BJ (cell line): ENCODE data around the gene TRAF2. TPM values are rescaled to one million over a fixed set of nuclear protein-coding genes. Genes with fewer than 3 reads are reported as not detected.

Experiments
- CTCF ChIA-PET: fragments of 350-600 bp; formaldehyde crosslinking; extraction: SDS; loops from one replicate; lab custom pipeline; 2021; ENCODE audit warnings: antibody characterized with exemption, inconsistent platforms; lab: Yijun Ruan, JAX
- POLR2A ChIA-PET: fragments of 300-600 bp; sonication (Branson Sonifier 250); formaldehyde crosslinking; extraction: SDS; loops from one replicate; lab custom pipeline; 2021; ENCODE audit warnings: antibody characterized with exemption; lab: Charles Lee
- DNase-seq: peaks from one replicate; pipeline ENCODE4 v3.0.0-alpha.2; 2011; ENCODE audit warnings: low read depth
- H3K27me3 ChIP-seq: 2 replicates; pipeline ENCODE4 v1.6.0; 2011; ENCODE audit warnings: low read length; ENCODE audit not compliant: control insufficient read depth, insufficient read depth
- H3K36me3 ChIP-seq: 2 replicates; pipeline ENCODE4 v1.5.1; 2011; ENCODE audit warnings: low read length; ENCODE audit not compliant: control insufficient read depth, insufficient read depth
- H3K4me3 ChIP-seq: 2 replicates; pipeline ENCODE4 v1.5.1; 2011; ENCODE audit warnings: low read depth, mild to moderate bottlenecking, control low read depth, low read length
- CTCF ChIP-seq: IDR thresholded peaks from 2 replicates; pipeline ENCODE4 v1.5.1; 2011; ENCODE audit warnings: low read depth, mild to moderate bottlenecking, control low read depth, inconsistent platforms, low read length, moderate library complexity; ENCODE audit not compliant: insufficient read depth
- polyA plus RNA-seq: library from polyadenylated mRNA; depleted of rRNA; stranded (reverse); fragments of >200 nt; gene quantifications from 2 replicates; pipeline ENCODE4 v1.2.3, GENCODE V29; 2011

TRAF2 gene
- polyA plus RNA-seq, 1 experiment = 13.6 TPM

GRCh38 chr9:136969774-136970173 lies 83.5 kb downstream of the TRAF2 start:
- H3K27me3 ChIP-seq = no peaks in the 10 kb centered on the region; the same call in 1 of the 2 replicates
- CTCF ChIA-PET = interaction anchor here (0.8 to 1.1 kb wide), 2 partner anchors 22 kb away, joined by 3 to 4 read pairs; no protein-coding TSS in a partner anchor
- POLR2A ChIA-PET = no interaction called here
- TF ChIP-seq CTCF = no peak
- no peak overlapping the region for H3K4me3 ChIP-seq
- DNase-seq = no peak
- no peaks in the 10 kb centered on the region for H3K36me3 ChIP-seq

DNA sequence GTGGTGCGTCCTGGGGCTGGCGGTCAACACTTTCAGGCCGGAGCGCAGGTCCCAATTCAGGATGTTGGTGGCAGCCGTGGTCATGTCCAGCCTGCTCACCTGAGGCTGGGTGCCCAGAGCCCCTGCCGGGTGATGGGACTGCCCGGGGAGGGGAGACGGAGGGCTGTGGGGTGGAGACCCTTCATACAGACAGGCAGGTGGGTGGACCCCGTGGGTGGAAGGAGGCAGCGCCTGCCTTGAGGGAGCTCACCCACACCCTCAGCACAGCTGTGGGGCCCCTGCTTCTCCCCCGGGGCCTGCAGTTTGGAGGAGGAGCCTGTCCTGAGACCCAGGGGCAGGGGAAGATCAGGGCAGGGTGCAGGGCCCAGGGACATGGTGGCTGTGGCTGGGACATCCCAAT lies 84.0 kb downstream of the TRAF2 start:
- DNase-seq = no peak
- no peaks in the 10 kb centered on the region for H3K36me3 ChIP-seq
- no peak for TF ChIP-seq CTCF
- ChIA-PET CTCF (interaction anchor here (0.8 to 1.0 kb wide), 2 partner anchors 22 to 182 kb away, joined by 3 to 4 read pairs; no protein-coding TSS in a partner anchor), POLR2A (no interaction called here)
- no peaks in the 10 kb centered on the region; the same call in 1 of the 2 replicates for H3K27me3 ChIP-seq
- no peak overlapping the region for H3K4me3 ChIP-seq

- H3K4me3 ChIP-seq = no peak overlapping the region
- no peaks in the 10 kb centered on the region for H3K27me3 ChIP-seq
- no peaks in the 10 kb centered on the region for H3K36me3 ChIP-seq
- POLR2A ChIA-PET = no interaction called here
- DNase-seq = no peak
- CTCF ChIA-PET = no interaction called here
- no peak for TF ChIP-seq CTCF
These were observed 85.4 kb downstream of the TRAF2 start for GRCh38 chr9:136971746-136972145.

DNA sequence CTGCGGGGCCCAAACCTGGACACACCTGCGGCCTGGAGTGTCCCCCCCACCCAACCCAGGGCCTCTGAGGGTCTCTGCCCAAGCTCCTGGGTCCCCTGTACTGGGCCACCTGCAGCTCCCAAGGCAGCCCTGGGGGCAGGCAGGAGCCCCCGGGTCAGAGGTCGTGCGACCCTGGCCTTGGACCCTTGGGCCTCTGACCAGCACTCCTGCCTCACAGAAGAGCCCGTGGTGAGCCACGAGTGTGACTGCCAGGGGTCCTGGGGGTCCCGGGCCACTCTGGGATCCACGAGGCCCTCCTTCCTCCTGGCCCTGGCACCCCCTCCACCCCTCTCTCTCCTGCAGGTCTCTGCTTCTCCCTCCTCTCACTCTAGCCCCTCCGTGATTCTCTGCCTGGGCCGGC lies 86.0 kb downstream of the TRAF2 start:
- no peak for DNase-seq
- POLR2A ChIA-PET = no interaction called here

GRCh38 chr9:136972743-136973142 lies 86.4 kb downstream of the TRAF2 start:
- no peak for TF ChIP-seq CTCF
- DNase-seq = no peak
- H3K27me3 ChIP-seq = no peaks in the 10 kb centered on the region
- no peaks in the 10 kb centered on the region for H3K36me3 ChIP-seq
- no peak overlapping the region for H3K4me3 ChIP-seq
- ChIA-PET POLR2A (no interaction called here), CTCF (interaction anchor here (1.1 kb wide), 1 partner anchor 25 kb away, joined by 4 read pairs; no protein-coding TSS in a partner anchor)

More for the DNA sequence above, 86.0 kb downstream of the TRAF2 start:
- CTCF ChIA-PET = interaction anchor here (1.1 kb wide), 1 partner anchor 25 kb away, joined by 4 read pairs; no protein-coding TSS in a partner anchor
- no peak for TF ChIP-seq CTCF
- no peaks in the 10 kb centered on the region for H3K27me3 ChIP-seq
- no peaks in the 10 kb centered on the region for H3K36me3 ChIP-seq
- H3K4me3 ChIP-seq = no peak overlapping the region
